Endothelial cell of umbilical vein (primary cell): ENCODE measurements around the gene SMCO2.

Experiments used
- CTCF ChIP-seq, 2 donors: IDR thresholded peaks; 1 replicate in 1 of 2; 2 replicates in 1 of 2; pipeline ENCODE4 v1.5.1; 2011; ENCODE audit warnings: low read length in 2 of 2, mild to moderate bottlenecking in 2 of 2, moderate library complexity in 2 of 2, control low read depth in 1 of 2, inconsistent platforms in 1 of 2, low read depth in 1 of 2; ENCODE audit not compliant: insufficient read depth in 1 of 2; ENCODE audit errors: extremely low read depth in 1 of 2
- MAX ChIP-seq: IDR thresholded peaks from 2 replicates; pipeline ENCODE4 v1.6.1; 2011; ENCODE audit not compliant: insufficient read depth, insufficient read length

- TF ChIP-seq CTCF (IDR thresholded peaks at IDR 0.05; ENCODE audit: extremely low read depth in 1 of 2, insufficient read depth in 1 of 2, low read depth in 1 of 2, low read length in 2 of 2) (no peak), MAX (no peak)
These were observed 59.2 kb downstream of the SMCO2 start for GRCh38 chr12:27505761-27506160.
